Occipital lobe (tissue), 2 donors: ENCODE results near the gene NAA15. TPM values are rescaled to one million over a fixed set of nuclear protein-coding genes. Genes with fewer than 3 reads are reported as not detected.
"Not testable (repeated sequence)": the region's sequence is repeated elsewhere in the genome, so short reads cannot be mapped to it uniquely, and the experiment has no call there.

Experiments used
- DNase-seq: peaks from one replicate; lab custom pipeline; 2025; lab: John Stamatoyannopoulos, UW
- total RNA-seq: library from RNA; depleted of rRNA; stranded (reverse); fragments of >200 nt; gene quantifications from one replicate; pipeline ENCODE4 v1.2.3, GENCODE V29; 2014

NAA15 gene
- total RNA-seq, result 52.7 TPM

GRCh38 chr4:139301113-139301820, at the start of gene NAA15:
Gene NAA15, plus strand, starts transcription at chr4:139301505. Its CDS starts 273 bp downstream, at chr4:139301778.
- DNase-seq, result peak; percentile 95

- DNase-seq, result no peak
Measured at GRCh38 chr4:139253046-139253445, 48.3 kb upstream of the NAA15 start.

- no peak for DNase-seq
Measured at GRCh38 chr4:139253713-139254112, 47.6 kb upstream of the NAA15 start.

GRCh38 chr4:139255581-139255980, 45.7 kb upstream of the NAA15 start:
- DNase-seq, result not testable (repeated sequence)

- DNase-seq, result no peak
Measured at GRCh38 chr4:139256349-139256748, 45.0 kb upstream of the NAA15 start.

GRCh38 chr4:139265654-139266053, 35.7 kb upstream of the NAA15 start:
- no peak for DNase-seq

DNA sequence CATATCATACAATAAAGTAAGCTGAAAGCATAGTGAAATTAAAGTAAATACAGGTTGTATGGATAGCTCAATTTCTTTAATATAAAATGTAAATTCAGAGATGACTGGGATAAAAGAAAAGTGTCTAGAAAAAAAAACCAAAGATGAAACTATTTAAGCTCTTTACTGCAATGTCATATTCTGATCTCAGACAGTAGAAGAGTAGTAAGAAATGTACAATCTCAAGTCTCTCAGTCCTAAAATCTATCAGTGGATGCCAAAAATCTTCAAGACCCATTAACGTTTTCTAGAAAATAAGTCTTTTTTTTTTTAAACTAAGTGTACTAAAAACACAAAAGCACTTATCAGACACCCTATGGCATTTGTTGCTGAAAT, 35.1 kb upstream of the NAA15 start:
- no peak for DNase-seq

- DNase-seq, result no peak
Measured at GRCh38 chr4:139266583-139267257, 34.6 kb upstream of the NAA15 start.

GRCh38 chr4:139267301-139267700, 34.0 kb upstream of the NAA15 start:
- no peak for DNase-seq

- DNase-seq, result no peak
Measured at GRCh38 chr4:139273835-139274234, 27.5 kb upstream of the NAA15 start.

DNA sequence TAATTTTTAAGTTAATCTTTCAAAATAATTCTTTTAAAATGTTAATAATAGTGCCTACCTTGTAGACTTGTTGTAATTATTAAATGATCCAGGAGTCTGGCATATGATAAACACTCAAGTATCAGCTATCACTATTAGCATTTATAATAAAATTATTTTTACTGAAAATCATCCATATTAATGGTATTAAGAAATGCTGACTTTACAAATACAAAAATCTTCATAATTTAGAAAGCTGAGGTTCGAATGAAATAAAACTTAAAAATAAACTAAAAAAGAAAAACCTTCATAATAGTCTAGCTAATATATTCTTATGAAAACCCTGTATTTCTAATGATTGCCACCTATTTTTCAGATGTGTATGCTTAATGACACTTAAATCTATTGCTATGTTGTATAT, 26.5 kb upstream of the NAA15 start:
- no peak for DNase-seq

DNA sequence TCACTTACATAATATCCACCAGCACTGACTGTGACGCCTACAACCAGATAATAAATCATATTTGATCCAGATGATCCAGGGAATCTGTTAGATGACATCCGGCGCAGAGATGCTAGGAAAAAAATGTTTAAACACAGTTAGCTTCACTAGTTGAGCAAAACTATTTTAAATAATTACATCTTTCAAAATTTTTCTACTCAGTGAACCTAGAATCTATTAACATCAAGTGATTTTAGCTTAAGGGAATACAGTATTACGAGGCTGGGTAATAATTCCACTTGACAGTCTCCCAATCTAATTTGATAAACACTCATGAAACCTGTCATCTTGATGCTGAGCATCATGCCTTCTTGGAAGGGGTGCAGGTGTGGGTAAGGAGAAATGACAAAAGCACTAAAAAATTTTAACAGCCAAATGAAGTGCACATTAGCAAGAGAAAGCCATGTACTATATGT, 26.0 kb upstream of the NAA15 start:
- no peak for DNase-seq

DNA sequence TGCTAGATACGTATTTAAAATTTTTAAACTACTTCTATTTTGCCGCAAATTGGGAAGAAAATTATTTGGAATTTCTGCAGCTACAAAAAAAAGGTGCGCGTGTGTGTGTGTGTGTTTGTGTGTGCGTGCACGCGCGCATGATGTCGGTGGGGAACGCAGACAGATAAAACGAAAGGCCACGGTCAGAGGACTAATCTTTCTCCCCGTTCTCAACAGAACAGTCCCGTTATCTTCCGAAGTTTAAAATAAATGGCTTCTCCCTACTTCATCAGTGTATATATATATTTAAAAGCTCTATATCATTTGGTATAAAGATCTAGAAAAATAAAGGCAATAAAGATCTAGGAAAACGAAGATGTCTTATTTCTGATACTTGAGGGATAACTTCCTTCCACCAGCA, 22.8 kb upstream of the NAA15 start:
- DNase-seq, result no peak

DNA sequence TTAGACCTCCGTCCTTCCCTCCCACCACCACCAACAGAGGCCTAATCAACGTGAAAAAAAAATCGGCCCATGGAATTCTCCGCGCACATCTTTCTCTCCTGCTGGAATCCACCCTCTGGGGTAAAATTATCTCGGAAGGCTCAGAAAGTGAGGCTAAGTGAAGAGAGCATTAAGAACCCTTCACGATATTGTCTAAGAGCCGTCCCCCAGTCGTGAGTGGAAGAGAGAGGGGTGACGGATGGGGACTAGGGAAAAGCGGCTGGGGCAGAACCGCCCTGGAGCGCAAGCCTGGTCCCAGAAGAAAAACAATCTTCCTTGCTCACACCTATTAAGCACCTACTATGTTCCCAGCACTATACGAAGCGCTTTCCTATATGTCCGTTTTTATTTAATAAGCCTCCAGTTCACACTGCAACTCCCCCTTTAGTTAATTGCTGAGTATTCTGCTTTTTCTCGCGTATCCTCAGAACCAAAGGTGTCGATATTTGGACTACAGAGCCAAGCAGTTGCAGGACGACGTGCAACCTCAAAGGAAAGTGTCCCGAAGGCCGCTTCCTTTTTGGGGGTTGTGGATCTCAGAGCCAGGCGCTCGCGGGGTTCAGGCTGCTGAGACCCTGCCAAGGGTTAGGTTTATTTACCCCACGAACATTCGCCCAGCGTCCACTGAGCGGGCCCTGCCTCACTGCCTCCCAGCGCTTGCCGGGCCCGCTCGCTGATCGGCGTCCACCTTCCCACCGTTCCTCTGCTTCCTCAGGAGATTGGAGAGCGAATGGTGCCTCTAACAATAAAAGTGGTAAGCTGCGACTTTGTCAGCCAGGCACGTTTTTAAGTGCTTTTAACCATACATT, 22.2 kb upstream of the NAA15 start:
- no peak for DNase-seq

GRCh38 chr4:139279760-139280620, 21.3 kb upstream of the NAA15 start, which contains the start of gene MGARP:
Gene MGARP, minus strand, starts transcription at chr4:139280225. Its CDS starts 67 bp downstream, at chr4:139280158.
- DNase-seq, result peak; percentile 12

GRCh38 chr4:139282065-139282720, 19.1 kb upstream of the NAA15 start:
- no peak for DNase-seq

GRCh38 chr4:139282721-139283075, 18.6 kb upstream of the NAA15 start:
- no peak for DNase-seq

GRCh38 chr4:139286186-139286698, 15.1 kb upstream of the NAA15 start:
- DNase-seq, result no peak

- DNase-seq, result peak; percentile 95
Measured at GRCh38 chr4:139295206-139295941, 5.9 kb upstream of the NAA15 start.

GRCh38 chr4:139295942-139296299, 5.4 kb upstream of the NAA15 start:
- no peak for DNase-seq
